ENCODE results near the gene JAK1. TPM values are rescaled to one million over a fixed set of nuclear protein-coding genes. Genes with fewer than 3 reads are reported as not detected.

The JAK1 gene
- polyA plus RNA-seq, 2 of the 4 experiments (the other 2 are of a cell fraction) = 110 to 159 TPM

- TF ChIP-seq KDM1A (IDR thresholded peaks at IDR 0.05; ENCODE audit: low read depth) (no peak), TFCP2L1 (CRISPR knock-in tag; IDR thresholded peaks at IDR 0.05) (no peak), ELK1 (IDR thresholded peaks at IDR 0.05; ENCODE audit: low read depth, low read length) (no peak), NR3C1 (IDR thresholded peaks at IDR 0.05) (no peak), HDAC2 (IDR thresholded peaks at IDR 0.05) (no peak), ZC3H11A (IDR thresholded peaks at IDR 0.05) (no peak), EP300 (IDR thresholded peaks at IDR 0.05) (no peak), HOXB13 (CRISPR knock-in tag; IDR thresholded peaks at IDR 0.05; ENCODE audit: low read depth) (no peak)
Measured at GRCh38 chr1:64962441-64962840, 3.9 kb downstream of the JAK1 start (continued).

GRCh38 chr1:64961923-64962322 is 4.4 kb downstream of the JAK1 start:
- no peaks in the 10 kb centered on the region for H3K9me3 ChIP-seq
- H3K27ac ChIP-seq = no peak overlapping the region; a peak in 1 of 6 replicates
- CTCF ChIA-PET = interaction anchor here (1.1 kb wide), 2 partner anchors 10 to 27 kb away, joined by 3 to 4 read pairs; no protein-coding TSS in a partner anchor
- DNase-seq (ENCODE audit: low read depth in 1 of 2, low spot score in 1 of 2) (no peak), ATAC-seq (no peak), FAIRE-seq (no peak)
- POLR2A ChIA-PET = no interaction called here
- H3K4me2 ChIP-seq = 0 out of 3 replicates have a peak overlapping the region, but pooled peaks have one; percentile 68
- no peak overlapping the region for H3K4me3 ChIP-seq
- H3K4me1 ChIP-seq = peaks cover 69% of the 10 kb centered on the region
- WGBS (ENCODE audit: missing lambda C conversion rate) = 75% methylated on average over 1 of the region's 1 CpG
- TF ChIP-seq USF2 (IDR thresholded peaks at IDR 0.05) (no peak), SREBF2 (IDR thresholded peaks at IDR 0.05) (no peak), HMGXB4 (CRISPR knock-in tag; IDR thresholded peaks at IDR 0.05; ENCODE audit: borderline replicate concordance) (no peak), EP300 (IDR thresholded peaks at IDR 0.05) (no peak), TP53 (CRISPR knock-in tag; IDR thresholded peaks at IDR 0.05) (no peak)

- FAIRE-seq = no peak
- POLR2A ChIA-PET = interaction anchor here (0.8 kb wide), 1 partner anchor 43 kb away, joined by 3 read pairs; no protein-coding TSS in a partner anchor
- TF ChIP-seq HEYL (CRISPR knock-in tag; IDR thresholded peaks at IDR 0.05) (no peak), MAZ (IDR thresholded peaks at IDR 0.05; ENCODE audit: borderline replicate concordance, low read depth, low read length) (no peak), ATOH8 (CRISPR knock-in tag; IDR thresholded peaks at IDR 0.05; ENCODE audit: low read depth) (no peak), CBX8 (IDR thresholded peaks at IDR 0.05) (no peak)
- CTCF ChIA-PET = interaction anchor here (0.8 kb wide), 1 partner anchor 17 kb away, joined by 3 read pairs; no protein-coding TSS in a partner anchor
- no peak overlapping the region for H3K27ac ChIP-seq
- no peak overlapping the region; the same call in 2 of the 3 replicates for H3K4me3 ChIP-seq
- DNase-seq (ENCODE audit: low read depth in 1 of 2, low spot score in 1 of 2) = no peak
- H3K4me2 ChIP-seq = peak overlapping the region; percentile 27; the same call in 2 of the 3 replicates
- ATAC-seq = no peak
- H3K9me3 ChIP-seq = no peaks in the 10 kb centered on the region
- peaks cover 80% of the 10 kb centered on the region for H3K4me1 ChIP-seq
Measured at GRCh38 chr1:64960731-64961130, 5.6 kb downstream of the JAK1 start.

- 95% methylated on average over 6 of the region's 6 CpGs for WGBS (ENCODE audit: missing lambda C conversion rate)
- ChIA-PET POLR2A (no interaction called here), CTCF (interaction anchor here (0.8 kb wide), 1 partner anchor 17 kb away, joined by 3 read pairs; no protein-coding TSS in a partner anchor)
- DNase-seq (ENCODE audit: low read depth in 1 of 2, low spot score in 1 of 2) (no peak), ATAC-seq (no peak), FAIRE-seq (no peak)
- TF ChIP-seq CEBPB (IDR thresholded peaks at IDR 0.05) = no peak
- no peak for TF ChIP-seq ELK1 (IDR thresholded peaks at IDR 0.05; ENCODE audit: low read depth, low read length)
- TF ChIP-seq TFCP2L1 (CRISPR knock-in tag; IDR thresholded peaks at IDR 0.05) = no peak
- TF ChIP-seq TP53 (CRISPR knock-in tag; IDR thresholded peaks at IDR 0.05) = no peak
- Histone ChIP-seq H3K4me2 (no peak overlapping the region; the same call in 2 of the 3 replicates), H3K4me3 (no peak overlapping the region), H3K9me3 (no peaks in the 10 kb centered on the region), H3K27ac (no peak overlapping the region), H3K4me1 (peaks cover 86% of the 10 kb centered on the region)
Measured at GRCh38 chr1:64959986-64960385, 6.4 kb downstream of the JAK1 start.
